Renal cortical epithelial cell (primary cell): ENCODE measurements around the gene FAM110A. TPM values are rescaled to one million over a fixed set of nuclear protein-coding genes. Genes with fewer than 3 reads are reported as not detected.
"Not testable (repeated sequence)": the region's sequence is repeated elsewhere in the genome, so short reads cannot be mapped to it uniquely, and the experiment has no call there.

Source experiments
- DNase-seq: peaks from one replicate; pipeline ENCODE4 v3.0.0-alpha.2; 2011; ENCODE audit warnings: low read depth
- total RNA-seq: library from RNA; depleted of rRNA; stranded (reverse); fragments of >200 nt; gene quantifications from 2 replicates; pipeline ENCODE4 v1.2.3, GENCODE V29; 2014

The FAM110A gene
- total RNA-seq, 1 donor from 2014 or later: 3.2 TPM

DNA sequence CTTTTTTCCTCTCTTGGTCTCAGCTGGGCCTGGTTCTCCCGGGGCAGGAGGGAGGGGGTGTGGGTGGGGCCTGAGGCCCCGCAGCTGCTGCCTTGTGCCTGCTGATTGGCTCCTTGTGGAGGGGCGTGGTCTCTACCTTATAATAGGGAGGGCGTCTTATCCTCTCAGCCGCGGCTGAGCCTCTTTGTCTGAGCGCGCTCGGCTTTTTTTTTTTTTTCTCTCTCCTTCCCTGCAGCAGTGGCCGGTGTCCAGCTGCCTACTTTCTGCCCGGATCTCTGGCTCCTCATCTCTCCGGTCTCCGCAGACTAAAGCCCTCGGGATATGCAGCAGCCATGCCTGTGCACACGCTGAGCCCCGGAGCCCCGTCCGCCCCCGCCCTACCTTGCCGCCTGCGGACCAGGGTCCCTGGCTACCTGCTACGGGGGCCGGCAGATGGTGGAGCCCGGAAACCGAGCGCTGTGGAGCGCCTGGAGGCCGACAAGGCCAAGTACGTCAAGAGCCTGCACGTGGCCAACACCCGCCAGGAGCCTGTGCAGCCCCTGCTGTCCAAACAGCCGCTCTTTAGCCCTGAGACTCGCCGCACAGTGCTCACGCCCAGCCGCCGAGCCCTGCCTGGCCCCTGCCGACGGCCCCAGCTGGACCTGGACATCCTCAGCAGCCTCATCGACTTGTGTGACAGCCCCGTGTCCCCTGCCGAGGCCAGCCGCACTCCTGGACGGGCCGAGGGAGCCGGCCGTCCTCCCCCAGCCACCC lies 11.1 kb downstream of the FAM110A start:
- peak; percentile 87 for DNase-seq

DNA sequence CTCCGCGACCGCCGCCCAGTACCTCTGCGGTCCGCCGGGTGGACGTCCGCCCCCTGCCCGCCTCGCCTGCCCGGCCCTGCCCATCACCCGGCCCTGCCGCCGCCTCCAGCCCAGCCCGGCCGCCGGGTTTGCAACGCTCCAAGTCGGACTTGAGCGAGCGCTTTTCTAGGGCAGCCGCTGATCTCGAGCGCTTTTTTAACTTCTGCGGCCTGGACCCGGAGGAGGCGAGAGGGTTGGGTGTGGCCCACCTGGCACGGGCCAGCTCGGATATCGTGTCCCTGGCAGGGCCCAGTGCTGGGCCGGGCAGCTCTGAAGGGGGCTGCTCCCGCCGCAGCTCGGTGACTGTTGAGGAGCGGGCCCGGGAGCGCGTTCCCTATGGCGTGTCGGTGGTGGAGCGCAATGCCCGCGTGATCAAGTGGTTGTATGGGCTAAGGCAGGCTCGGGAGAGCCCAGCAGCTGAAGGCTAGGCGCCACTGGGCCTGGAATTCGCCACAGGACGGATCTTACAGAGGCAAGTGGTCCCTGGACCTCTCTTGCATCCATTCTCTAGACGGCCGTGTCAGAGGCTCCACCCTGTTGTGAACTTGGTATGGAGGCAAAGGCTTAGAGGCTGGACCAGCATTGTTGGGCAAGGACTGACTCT lies 11.8 kb downstream of the FAM110A start:
- DNase-seq: no peak

DNA sequence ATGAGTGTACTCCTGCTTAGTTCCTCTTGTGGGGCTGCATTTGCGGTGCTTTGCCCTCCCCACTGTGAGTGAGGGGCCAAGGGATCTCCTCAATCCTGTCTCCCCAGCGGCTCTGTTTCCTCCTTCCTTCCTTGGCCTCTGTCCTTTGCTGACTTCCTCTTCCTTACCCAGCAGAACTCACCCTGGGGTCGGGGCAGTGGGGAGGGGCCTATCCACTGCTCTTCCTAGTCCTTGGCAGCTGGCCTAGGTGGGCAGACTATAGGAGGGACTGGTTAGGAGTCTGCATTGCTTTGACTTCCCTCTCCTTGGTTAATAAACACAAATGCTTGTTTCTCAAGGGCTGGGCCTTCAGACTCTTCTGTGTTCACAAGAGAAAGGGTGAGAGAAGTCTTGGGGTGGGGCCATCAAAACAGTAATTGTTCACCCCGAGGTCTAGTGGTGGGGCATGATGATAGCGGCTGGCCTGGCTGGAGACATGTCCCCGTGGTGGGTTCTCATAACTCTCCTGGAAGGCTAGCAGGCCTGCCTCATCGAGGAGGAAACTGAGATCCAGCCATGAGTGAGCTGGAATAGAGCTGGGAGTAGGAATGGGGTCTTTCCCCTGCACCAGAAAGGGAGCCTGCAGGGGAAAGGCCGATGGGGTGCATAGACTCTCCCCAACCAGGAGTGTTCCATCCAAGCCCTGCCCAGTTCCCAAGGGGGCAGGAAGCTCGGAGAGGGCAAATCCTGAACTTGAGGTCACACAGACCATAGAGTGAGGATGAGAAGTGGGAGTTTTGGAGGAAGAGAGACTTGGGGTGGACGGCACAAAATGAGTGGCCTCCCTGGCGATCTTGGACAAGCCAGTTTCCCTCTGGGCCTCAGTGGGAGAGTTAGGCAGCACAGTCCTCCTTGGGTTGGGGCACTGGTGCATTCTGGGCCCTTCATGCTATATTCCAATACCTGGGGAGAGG lies 12.7 kb downstream of the FAM110A start:
- DNase-seq: no peak

DNA sequence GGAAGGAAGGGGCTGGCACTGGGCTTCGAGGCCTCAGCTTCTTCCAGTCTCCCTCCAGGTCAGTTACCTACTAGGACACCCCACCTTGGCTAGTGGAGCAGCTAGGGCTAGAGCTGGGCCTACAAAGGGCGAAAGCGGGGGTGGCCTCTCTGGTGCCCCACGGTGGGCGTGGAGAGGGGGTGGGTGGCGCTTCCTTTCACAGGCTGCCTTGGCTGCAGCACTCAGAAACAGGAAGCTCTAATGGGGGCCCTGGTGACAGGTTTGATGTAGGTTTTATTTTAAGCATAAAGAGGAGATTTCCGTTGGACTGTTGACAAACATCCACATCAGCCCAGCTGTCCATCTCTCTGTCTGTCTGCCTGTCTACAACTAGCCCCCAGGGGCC lies 13.4 kb downstream of the FAM110A start:
- no peak for DNase-seq

DNA sequence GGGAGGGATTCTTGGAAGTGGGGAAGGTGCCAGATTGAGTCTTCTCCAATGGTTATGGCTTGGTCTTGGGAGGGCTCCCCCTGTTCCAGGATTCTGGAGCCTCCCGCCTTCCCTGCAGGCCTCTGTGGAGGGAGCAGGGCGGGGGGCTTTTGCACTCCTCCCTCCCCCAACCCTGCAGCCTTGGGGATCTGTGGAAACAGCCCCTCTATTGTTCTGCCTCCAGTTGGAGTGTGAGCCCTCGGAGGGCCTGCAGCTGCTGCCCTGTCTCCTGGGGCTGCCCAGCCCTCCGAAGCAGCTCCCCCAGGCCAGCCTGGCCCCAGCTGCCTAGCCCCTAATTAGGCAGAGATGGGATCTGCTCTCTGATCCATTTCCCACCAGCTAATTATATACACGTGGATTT lies 14.7 kb downstream of the FAM110A start:
- DNase-seq: no peak

DNA sequence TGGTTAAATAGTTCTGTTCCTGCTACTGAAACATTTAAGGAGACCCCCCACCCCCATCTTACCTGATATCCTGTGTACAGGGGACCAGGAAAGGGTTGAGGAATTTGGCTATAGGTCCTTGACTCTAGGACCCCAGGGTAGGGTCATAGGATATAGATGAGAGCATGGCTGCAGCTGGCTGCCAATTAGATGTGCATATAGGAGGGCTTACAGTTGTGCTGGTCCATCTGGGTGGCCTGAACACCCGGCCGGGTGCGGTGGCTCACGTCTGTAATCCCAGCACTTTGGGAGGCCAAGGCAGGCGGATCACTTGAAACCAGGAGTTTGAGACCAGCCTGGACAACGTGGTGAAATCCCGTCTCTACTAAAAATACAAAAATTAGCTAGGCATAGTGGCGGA lies 15.2 kb downstream of the FAM110A start:
- DNase-seq: not testable (repeated sequence)

DNA sequence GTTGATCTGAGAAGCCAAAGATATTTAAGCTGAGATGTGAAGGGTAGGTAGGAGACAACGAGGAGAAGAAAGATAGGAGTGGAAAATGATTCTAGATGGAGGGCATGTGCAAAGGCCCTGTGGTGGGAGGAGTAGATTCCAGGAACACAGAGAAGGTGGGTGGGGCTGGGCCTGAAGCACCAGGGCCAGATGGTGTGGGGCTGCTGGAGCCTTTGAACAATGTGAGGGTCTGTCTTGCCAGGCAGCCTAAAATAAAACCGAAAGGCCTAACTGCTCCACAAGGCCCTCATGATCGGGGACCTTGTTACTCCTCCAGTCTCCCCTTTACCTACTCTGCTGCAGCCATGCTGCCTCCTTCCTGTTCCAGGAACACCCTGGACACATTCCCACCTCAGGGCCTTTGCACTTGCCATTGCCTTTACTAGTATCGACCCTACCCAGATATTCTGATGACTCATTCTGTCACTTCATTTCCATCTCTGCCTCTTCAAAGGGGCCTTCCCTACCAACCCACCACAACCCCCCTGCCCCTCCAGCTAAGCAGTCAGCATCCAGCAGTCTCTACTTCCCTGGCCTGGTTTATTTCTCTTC lies 20.0 kb downstream of the FAM110A start:
- no peak for DNase-seq

DNA sequence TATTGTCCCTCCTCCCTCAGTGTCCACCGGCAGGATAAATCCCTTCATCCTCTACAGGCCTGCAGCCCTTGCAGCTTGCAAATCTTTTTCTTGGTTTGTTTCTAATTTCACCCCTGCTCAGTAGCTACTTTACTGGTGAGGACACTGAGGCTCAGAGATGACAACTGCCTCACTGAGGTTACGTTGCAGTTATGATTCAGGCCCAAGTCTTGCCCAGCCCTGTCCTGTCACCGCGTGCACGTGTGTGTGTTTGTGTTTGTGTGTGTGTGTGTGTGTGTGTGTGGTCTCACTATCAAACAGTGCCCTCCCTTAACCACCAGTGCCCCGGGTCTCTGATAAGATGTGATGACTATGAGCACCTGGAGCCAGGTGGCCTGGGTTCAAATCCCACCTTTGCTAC lies 21.1 kb downstream of the FAM110A start:
- no peak for DNase-seq

DNA sequence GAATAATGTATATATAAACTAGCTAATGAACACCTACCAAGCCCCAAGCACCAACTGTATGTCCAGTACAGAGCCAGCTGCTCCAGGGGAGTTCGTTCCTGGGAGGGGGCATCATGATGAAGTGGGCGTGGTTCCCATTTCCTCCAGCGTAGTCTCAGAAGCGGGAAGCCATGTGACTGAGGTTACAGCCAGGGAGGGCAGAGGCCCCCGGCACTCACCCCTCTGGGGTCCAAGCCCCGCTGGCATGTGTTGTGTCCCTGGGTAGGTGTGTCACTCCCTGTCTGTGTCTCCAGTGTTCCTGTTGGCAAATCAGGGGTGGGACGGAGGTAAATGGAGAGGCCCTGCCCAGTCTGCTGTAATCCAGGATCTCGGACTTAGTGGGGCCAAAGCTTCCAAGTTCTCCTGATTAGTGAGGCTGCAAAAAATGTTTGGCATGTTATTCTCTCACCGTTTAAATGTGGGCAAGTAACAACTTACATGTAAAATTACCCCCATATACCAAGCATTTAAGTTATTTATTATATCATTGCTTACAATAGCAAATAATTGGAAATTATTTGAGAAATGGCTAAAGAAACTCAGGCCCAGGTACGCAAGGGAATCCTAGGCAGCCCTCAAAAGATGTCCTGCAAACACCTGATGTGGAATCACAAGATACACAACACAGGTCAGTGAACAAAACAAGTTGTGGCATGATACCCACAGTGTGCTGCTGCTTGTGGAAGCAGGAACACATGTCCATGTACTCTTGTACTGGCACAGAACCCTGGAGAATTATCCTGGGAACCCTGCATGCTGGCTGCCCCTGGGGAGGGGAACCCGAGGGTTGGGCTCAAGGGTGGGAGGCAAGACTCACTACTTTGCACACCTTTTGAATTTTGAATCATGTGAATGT lies 22.2 kb downstream of the FAM110A start:
- DNase-seq: no peak

DNA sequence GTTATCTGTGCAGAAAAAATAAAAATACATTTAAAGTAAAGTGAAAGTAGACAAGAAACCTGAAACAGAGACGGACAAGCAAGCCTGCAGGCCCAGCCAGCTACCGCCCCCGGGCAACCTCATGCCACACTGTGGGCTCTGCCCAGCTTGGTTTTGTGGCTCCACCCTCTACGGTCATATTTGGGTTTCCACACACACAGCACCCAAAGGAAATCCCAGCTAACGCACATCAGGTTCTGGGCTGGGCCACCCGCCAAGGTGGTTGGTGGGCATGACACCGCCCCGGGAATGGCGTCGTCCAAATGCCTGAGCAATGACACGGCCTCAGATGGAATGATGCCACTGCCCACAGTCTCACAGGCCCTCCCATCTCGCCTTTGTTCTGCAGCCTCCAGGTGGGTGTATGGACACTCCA lies 22.9 kb downstream of the FAM110A start:
- DNase-seq: peak; percentile 96

DNA sequence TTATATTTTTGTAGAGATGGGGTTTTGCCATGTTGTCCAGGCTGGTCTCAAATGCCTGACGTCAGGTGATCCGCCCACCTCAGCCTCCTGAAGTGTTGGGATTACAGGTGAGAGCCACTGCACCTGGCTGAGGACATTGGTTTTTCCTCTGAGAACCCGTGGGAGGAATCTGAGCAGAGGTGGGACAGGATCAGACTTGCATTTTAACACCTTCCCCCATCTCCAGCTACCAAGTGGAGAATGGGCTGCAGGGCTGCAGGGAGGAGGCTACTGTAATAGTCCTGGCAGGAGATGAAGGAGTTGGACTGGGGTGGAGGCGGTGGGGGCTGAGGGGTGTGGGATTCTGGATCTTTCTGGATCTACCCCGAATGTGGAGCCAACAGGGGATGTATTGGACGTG lies 24.5 kb downstream of the FAM110A start:
- DNase-seq: no peak

DNA sequence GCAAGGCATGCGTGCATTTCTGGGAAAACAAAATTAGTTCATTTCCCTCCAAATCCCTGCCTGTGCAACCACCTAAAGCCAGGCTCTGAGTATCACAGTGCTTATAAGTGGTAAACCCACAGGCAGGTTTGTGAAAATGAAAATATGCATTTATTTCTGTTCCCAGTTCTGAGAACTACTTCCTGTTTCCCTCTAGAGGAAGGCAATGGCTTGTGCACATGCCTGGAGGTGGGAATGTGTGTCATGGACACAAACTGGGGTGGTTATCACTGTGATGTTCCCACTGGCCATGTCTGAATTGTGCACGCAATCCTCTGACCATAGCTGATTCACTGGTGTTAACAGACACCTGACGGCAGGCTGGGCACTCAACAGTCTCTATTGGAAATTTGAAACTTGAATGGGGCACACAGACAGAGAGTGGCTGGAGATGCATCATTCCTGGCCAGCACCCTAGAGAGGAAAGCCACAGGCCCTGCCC lies 26.3 kb downstream of the FAM110A start:
- DNase-seq: no peak

DNA sequence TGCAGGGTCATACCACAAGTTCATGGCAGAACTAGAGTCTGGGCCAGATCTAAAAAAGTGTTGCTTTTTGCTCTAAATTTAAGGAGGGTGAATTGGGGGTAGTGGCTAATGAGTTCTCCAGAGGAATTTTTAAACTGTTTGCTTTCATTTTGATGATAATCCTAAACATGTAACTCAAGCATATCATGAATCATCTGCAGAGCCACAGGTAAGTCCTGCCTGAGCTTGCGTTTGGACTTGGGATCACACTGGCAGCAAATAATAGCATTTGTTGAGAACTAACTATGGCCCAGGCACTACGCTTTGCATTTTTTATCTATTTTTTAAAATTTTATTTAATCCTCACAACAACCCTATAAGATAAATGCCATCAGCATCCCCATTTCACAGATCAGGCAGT lies 27.4 kb downstream of the FAM110A start:
- no peak for DNase-seq

DNA sequence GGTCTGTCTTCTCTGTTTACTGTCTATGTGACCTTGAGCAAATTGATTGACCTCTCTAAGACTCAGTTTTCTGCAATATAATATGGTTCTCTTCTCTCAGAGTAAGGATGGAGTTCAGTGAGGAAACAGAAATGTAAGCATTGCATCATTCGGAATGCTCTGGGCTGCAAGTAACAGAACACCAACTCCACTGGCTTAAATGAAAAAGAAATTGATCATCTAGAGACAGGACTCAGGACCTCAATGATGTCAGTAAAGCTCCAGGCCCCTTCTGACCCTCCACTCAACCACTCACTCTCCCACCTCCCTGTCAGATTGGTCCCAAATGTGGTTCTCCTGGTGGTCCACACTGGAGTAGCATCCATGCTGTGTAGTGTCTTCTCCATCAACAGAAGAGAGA lies 31.9 kb downstream of the FAM110A start:
- no peak for DNase-seq

DNA sequence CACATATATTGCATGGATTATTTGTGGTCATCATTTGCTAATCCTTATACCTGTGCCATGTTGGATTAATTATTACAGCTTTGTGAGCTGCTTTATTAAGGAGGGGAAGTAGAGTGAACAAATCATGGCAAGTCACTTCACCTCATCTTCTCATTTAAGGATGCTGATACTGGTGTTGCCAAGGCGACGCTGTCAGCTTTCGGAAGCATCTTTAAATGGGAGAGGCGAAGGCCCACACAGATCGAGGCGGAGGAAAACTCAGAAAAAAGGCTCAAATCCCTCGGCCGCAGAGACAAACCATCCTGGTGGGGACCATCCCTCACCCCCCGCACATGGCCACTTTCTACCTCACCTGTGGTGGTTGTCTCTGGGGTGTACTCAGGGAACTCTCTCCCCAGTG lies 34.8 kb downstream of the FAM110A start:
- no peak for DNase-seq

DNA sequence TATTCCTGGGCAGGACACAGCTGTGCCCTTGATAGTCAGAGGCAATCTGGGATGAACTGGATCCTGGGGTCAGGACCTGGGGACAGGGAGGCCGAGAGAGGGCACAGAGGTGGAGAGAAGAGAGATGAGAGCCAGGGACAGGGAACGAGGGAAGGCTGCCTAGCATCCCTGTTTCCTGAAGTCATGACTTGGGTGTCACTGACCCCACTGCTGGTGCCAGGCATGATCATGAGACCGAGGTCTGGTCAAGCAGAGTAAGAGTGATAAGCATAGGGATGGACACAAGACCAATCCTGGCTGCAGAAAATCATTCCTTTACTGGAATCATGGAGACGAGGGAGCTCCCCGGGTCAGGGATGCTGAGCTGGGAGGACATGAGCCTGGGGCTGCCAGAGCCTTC lies 36.1 kb downstream of the FAM110A start:
- no peak for DNase-seq

DNA sequence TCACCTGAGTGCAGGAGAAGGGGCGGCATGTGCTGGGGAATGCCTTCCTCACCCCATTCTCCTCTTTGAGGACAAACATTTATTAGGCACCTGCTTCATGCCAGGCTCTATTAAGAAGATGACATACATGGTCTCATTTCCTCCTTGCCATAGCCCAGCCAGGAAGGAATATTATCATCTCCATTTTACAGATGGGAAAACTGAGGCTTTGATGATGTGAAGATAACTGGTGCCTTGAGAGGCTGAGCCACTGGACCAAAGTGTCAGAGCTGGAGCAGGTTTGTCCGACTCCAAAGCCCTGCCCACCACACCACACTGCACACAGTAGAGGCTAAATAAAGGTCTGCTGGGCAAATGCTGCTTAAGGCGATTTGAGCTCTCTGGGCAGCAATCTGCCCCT lies 37.2 kb downstream of the FAM110A start:
- no peak for DNase-seq

DNA sequence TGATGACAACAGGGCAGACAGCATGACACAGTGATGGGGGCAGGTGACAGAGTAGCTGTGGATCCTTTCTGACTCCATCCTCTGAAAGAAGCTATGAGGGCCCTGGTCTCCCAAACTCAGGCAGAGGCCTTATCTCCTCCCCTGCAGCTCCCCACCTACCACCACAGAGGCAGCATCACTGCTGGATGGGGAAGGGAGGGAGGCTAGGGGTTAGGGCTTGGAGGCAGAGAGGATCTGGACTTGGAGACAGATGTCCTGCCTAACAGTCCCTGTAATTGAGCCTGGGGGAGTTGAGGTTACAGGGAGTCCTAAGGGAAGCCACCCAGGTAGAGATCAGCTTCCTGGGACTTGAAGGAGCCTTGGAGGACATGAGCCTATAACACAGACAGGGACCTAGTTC lies 37.9 kb downstream of the FAM110A start:
- DNase-seq: no peak

DNA sequence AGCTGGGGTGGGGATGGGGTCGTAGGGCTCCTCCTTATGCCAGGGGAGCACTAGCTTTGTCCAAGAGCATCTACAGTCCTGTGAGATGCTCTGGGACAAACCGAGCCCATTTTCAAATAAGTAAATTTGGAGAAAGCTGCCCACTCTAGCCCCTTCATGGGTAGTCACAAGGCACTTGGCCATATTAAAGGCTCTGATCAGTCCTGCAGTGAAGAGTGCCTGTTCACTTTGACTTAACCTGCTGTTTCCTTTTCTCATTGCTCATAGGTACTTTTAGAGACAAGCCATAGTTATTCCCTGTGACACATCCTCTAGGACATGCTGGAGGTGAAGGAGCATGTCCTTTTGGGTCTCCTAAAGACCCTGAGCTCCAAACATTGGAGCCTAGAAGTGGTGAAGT lies 38.4 kb downstream of the FAM110A start:
- no peak for DNase-seq

DNA sequence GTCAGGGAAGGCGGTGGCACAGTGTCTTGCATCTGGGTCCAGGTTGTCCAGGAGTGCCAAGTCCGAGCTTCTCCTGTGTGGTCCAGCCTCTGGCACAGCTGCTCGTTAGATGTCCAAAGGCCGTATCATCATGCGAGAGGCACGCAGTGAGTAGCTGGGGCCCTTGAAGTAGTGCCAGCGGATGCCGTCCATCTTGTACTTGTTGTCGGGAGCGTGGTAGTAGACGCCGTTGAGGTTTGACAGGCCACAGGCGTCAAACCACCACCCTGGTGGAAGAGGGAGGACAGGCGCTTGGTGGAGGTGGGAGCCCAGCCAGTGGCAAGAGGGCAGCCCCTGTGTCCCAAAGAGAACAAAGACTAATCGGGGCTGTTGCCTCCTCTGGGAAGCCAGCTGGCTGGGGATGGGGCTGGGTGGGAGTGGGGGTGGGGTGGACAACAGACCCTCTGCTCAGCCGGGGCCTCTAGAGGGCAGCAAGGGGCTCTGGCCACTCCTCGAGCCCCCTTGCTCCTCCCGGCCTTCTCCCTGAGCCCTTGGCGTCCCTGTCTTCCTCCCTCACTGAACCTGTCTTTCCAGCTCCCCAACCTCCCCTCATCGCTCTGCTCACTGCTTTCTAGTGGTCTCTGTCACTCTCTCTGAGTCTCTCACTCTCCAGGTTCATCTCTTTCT lies 39.5 kb downstream of the FAM110A start:
- no peak for DNase-seq
